Superior temporal gyrus (tissue), 1 donor: ENCODE measurements around the gene PLB1.

Source experiments
- DNase-seq: peaks from one replicate; pipeline ENCODE4 v3.0.0-alpha.2; 2016; ENCODE audit errors: extremely low spot score

Gene PLB1

DNA sequence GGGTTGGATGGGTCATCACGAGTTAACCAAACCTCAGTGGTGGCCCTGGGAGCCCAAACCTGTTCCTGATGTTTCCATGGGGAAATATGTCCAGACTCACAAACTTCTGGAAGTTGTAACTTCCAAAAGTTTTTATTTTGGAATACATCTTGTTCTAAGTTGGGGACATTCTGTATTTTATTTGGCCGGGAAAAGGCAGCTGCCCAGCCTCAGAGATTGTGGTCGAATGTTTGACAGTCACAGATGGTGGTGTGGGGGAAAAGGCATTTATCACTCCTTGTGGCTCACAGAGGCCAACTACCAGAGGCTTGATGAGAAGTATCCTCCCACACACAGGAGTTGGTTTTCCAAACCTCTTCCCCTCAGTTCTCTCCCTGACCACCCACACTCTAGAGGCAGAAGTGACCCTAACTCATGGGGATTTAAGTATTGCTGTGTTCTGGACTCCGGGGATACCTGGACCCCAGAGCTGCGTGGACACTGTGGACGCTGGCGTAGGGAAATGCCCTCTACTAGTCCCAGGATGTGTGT lies 131.1 kb downstream of the PLB1 start:
- no peak for DNase-seq

DNA sequence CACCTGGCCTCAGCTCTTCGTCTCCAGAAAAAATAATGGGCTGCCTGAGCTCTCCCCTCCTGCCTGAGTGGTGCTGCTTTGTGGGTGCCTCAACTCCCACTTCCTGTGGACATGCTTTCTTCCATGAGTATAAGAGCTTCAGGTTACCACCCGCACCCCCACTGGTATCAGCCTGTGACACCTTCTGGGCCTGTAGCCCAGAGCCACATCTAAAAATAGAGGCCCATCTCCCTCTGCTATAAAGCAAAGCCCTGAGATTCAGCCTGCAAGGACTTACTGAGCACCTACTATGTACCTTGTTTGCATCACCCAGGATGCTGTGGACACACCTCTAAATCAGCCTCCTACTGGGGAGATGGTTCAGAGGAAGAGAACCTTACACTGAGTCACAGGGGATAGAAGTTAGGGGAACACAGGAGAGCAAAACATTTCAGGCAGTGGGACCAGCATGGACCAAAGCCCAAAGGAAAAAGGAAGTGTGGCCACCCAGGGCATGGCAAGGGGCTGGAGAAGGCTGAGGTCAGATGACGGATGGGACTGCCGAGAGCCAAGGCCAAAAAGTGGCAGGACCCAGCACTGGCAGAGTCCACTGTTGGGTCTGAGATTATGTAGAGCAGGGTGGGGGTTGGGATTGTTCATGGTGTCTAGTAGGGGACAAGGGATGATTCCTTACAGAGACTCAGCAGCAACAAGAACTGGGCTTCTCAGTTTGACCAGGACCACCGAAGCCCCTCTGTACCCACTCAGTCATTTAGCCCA lies 132.0 kb downstream of the PLB1 start:
- no peak for DNase-seq

DNA sequence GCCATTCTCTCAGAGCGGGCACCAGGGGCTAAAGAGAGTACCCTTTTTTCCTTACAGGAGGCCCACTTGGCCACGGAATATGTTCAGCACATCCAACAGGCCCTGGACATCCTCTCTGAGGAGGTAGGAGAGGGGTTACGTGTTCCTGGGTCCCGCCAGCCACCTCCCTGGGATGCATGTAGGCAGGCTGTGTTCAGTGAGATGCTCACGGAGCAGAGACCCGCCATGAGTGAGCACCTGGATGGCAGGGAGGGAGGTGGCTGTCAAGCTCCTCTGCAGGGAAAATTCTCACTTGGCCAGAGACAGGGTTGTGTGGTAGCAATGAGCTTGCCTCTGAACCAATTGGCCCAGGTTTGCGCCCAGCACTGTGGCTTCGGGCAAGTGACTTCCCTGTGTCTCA lies 132.6 kb downstream of the PLB1 start:
- no peak for DNase-seq

DNA sequence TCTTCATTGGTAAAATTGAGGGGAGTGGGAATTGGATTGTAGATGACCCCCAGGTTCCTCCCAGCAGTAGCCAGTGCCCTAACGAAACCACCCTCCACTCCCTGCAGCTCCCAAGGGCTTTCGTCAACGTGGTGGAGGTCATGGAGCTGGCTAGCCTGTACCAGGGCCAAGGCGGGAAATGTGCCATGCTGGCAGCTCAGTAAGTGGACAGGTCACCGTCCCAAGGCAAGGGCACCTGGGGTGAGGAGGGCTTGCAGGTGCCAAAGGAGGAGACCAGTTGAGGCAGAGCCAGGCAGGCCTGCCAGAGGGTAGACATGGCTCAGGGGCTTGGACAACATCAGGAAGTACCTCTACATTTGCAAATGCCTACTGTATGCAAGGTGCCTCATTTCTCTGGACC lies 133.1 kb downstream of the PLB1 start:
- no peak for DNase-seq

DNA sequence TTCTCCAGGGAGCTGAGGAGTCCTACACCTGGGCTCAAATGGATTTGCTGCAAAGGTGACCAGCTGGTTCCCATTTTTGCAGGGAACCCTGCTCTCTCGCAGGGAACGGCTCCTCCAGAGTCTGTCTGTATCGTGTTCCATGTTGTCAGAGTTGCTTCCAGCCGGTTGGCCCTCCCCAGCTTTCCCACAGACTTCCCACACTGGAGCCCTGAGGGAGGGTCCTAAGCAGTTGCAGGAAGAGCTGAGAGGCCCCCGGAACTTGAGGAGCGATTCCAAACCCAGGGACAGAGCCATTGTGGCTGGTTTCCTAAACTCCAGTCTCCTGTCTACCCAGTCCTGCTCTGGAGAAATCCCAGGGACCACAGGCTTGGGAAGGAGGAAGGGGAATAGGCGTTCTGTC lies 134.1 kb downstream of the PLB1 start:
- DNase-seq = no peak

DNA sequence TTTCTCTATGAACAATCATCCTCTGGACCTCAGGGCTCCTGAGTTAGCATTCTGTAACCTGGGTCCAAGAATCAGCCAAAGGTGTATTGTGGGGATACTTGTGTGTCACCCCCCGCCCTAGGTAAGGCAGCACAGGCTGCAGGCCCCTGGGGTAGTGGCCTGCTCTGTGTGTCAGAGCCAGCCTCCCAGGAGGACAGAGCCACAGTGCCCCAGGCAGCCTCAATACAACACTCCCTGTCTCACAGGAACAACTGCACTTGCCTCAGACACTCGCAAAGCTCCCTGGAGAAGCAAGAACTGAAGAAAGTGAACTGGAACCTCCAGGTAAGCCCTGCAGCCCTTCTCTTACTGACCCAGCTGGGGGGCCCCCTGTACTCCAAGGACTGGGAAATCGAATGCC lies 134.5 kb downstream of the PLB1 start:
- no peak for DNase-seq

DNA sequence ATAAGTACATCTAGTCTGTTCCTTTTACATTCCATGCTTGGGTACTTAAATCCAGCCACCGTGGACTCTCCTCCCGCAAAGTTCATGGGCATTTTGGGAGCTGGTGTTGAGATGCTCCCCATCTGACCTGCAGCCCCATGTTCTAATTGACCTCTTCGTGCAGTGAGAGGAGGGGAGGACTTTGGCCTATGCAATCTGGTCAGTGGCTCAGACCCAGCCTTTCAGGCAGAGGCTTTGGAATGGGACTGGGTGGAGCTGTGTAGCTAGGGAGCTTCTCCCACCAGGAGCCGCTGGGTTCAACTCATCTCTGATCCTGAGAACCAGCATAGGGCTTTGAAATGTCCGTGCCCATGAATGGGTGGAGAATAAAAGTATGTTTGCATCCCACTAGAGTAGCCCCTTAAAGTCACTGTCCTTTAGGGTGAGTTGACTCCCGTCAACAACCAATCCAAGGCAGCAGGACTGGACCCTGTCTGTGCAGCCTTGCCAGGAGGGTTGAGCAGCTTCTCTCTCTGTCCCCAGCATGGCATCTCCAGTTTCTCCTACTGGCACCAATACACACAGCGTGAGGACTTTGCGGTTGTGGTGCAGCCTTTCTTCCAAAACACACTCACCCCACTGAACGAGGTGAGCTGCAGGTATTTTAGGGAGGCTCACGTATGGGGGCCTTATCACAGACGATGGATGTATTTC lies 135.8 kb downstream of the PLB1 start:
- DNase-seq = no peak

DNA sequence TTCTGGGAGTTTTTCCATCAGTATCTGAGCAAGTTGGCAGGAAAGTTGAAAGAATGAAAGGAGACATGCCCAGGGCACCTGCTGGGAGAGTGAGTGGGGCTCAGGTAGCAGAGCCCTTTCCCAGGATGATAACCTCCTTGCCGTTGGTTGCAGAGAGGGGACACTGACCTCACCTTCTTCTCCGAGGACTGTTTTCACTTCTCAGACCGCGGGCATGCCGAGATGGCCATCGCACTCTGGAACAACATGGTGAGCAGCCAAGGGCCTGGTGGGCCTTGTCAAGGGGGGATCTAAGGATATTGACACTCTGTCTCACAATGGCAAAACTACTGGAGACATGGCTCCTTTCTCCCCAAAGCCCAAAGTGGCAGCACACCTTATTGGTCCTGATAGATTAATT lies 136.9 kb downstream of the PLB1 start:
- no peak for DNase-seq

DNA sequence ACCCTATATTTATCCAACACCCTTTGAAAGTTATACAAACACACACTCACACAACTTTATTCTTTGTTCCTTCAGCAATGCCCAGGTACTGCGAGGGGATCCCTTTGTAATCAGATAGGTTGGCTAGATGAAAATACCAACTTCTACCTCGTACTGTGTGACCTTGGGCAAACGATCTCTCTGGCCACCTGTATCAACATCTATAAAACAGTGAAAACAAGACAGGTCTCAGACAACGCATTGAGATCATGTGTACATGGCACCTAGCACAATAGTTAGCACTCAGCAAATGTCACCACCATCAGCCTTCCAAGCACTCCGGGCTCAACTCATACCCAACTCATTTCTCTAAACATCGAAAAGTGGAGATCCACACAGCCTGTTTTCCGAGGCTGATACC lies 137.3 kb downstream of the PLB1 start:
- no peak for DNase-seq

DNA sequence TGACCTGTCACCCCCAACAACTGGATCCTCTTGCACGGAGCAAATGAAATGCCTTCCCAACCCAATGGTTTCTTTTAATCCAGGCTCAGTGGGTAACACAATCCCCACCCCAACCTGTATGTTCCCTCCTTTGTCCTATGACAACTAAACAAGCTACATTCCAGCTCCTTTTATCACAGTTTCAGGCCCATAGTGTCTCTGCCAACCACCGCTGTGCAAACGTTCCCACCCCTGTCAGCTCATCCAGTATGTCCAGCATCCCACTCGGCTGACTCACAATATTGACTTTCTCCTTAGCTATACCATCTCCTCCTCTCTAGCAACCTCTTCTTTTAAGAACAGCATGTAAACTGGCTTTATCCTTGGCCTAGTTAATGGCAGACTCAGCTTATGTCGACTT lies 137.9 kb downstream of the PLB1 start:
- DNase-seq = no peak

DNA sequence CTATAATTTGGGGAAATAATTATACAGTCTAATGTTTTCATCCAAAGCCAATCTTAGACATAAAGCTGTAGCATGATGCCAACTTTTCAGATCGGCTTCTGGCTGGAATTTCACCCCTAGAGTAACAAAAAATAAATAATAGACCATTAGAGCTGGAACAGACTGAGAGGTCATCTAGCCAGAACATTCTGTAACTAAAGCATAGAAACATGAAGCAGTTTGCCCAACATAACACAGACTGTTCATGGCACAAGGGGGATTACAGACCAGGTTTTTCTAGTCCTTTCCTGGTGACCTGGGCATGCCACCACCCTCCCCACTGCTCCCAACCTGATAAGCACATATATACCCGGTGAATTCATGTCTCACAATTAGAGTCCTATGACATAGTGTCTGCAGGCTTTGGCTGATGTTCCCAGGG lies 139.3 kb downstream of the PLB1 start:
- DNase-seq = no peak

DNA sequence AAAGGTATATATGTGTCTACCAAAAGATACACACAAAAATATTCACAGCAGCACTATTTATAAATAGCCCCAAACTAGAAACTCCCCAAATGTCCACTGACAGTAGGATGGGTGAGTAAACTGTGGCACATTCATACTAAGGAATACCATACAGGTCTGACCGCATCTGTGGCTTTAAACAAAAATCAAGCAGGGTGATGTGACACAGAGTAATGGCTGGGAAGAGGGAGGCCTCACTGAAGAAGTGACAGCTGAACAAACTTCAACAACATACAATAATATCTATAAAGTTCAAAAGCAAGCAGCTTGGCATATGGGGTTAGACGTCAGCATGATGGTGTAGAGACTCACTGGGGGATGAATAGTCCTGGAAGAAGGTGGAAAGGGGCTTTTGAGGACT lies 140.6 kb downstream of the PLB1 start:
- DNase-seq = no peak

DNA sequence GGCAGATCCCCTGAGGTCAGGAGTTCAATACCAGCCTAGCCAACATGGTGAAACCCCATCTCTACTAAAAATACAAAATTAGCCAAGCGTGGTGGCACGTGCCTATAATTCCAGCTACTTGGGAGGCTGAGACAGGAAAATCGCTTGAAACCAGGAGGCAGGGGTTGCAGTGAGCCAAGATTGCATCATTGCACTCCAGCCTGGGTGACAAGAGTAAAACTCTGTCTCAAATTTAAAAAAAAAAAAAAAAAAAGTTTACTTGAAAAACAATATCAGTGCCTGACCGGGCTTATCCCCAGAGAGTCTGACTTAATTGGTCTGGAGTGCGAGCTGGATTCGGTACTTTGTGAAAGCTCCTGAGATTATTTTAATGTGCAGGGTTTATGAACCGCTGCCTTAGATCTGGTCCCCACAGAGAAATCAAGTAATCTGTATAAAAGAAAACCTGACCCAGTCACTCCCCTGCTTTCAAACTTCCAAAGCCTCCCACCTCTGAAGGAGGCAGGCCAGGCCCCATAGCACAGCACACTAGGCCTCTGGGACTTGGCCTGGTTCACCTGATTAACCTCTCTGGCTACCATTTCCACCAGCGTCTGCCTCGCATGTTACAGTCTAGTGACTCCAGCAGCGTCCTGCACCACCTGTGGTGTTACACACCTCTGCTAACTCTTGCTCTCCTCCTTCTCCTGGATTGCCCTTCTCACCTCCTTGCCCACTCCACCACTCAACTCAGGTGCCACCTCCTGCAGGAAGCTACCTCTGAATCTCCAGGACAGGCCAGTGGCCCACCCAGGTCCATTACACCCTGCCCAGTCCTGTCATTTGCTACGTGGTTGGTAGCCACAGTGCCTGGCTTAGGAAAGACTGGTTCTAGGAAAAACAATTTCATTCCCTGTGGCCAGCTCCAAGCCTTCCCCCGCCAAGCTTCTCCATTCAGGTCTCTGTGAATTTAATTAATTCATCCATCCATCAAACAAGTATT lies 141.5 kb downstream of the PLB1 start:
- DNase-seq = no peak

DNA sequence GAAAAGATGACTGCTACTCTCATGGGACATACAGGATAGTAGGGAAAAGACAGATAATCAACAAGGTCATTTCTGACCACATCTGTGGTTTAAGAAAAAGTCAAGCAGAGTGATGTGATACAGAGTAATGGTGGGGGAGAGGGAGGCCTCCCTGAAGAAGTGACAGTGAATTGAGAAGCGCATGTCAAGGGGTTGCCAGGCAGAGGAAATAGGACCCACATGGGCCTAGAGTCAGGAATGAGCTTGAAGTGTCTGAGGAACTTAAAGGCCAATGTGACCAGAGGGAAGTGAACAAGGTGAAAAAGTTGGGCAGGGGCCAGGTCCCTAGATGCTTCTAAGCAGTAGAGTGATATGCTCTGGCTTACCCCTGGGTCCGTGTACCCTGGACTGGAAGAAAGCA lies 142.2 kb downstream of the PLB1 start:
- no peak for DNase-seq

DNA sequence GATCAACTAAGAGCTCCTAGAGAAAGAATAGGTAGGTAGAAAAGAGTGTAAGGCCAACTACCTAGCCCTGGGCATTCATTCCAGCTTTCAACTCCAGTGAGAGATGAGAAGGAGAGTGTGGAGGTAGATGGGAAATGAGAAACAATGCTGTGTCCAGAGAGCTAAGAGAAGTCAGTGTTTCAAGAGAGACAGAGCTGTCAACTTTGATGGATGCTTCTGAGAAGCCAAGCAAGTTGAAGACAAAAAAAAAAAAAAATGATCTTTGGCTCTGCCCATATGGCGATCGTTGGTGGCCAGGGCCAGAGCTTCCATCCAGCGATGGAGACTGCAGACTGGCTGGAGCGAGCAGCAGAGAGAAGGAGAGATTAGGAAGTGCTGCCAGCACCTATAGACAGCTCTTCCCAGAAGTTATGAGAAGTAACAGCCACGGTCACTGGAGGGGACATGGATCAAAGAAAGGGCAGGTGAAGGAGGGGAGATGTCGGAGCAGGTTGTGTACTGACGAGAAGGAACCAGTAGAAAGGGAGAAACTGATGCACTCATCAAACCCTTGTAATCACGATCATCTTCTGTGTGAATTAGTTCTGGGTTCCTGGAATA lies 143.3 kb downstream of the PLB1 start:
- DNase-seq = no peak

DNA sequence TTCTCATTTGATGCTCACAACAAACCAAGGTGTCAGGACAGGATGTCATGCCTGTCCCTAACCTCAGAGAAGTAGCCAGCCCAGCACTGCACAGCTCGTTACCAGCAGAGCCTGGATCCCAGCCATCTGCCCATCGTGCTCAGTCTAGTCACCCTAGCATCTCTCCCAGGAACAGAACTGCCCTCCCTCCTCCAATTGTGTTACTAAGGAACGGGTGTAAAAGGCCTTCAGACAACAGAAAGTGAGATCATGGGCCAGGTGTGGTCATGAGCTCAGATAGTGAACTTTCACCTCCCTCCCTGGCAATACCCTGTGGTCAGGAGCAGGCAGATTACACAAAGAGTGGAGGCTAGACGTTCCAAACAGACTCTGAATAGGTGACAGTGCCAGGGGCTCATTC lies 144.0 kb downstream of the PLB1 start:
- DNase-seq = no peak

DNA sequence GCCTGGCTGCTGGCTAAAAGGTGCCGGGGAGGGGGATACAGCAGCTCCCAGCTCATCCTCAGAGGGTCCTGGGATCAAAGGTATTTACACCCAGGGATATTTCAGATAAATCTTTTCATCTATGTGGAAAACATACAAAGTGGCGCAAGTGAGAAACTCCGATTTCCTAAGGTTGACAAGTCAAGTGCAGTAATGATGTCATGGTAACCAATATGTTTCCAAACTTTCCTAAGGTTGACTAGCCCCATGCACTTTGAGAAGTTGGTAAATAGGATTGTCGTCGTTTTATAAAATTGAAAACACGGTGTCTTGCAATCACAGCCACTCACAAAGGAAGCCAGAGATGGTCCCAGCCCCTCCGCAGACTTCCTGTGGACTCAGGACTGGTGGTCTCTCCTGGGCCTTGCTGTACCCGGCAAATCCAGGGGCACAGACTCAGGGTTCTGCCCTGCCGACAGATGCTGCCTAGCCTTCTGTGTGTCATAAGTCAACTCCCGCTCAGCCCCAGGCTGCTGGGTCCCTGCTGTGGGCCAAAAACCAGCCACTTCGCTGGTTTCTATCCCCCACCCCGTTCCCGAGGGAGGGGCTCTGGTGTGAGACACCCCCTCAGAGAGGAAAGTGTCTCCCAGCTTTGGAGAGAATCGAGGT lies 144.5 kb downstream of the PLB1 start:
- no peak for DNase-seq

DNA sequence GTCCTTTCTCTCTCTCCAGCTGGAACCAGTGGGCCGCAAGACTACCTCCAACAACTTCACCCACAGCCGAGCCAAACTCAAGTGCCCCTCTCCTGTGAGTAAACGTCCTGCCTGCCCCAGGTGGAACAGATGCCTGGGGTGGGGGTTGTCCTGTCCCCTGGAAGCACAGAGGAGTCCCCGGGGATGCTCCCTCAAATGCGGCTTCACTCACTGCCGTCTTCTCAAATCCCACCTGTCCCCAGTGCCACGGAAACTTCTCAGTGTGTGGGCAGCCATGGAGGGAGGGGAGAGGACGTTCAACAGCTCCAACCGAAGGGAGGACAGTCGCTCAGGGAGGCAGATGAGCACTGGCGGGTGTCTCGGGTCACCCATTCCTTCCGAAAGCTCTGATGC lies 145.0 kb downstream of the PLB1 start:
- no peak for DNase-seq

DNA sequence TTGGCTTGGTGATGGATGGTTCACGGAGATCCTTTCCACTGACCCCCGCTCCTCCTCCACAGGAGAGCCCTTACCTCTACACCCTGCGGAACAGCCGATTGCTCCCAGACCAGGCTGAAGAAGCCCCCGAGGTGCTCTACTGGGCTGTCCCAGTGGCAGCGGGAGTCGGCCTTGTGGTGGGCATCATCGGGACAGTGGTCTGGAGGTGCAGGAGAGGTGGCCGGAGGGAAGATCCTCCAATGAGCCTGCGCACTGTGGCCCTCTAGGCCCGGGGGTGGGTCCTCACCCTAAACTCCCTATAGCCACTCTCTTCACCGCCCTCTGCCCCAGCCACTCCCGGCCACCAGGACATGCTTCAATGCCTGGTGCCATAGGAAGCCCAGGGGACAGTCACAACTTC lies 146.9 kb downstream of the PLB1 start:
- DNase-seq = no peak

DNA sequence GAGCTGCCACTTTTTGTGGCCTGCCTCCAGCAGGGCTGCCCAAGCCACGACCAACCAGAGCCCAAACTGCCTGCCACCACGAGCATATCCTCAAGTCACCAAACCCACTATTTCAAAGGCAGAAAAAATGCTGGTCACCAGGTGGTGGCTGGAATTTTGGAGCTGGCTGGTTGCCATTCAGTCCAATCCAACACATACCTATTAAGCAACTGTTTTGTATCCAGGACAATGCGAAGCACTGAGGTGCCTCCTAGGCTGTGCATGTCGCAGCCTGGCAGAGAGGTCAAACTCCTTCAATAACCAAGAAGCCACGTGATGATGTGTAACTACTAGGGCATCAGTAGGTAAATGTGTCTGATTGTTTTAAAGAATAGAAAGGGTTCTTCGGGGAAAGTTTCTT lies 147.5 kb downstream of the PLB1 start:
- no peak for DNase-seq

DNA sequence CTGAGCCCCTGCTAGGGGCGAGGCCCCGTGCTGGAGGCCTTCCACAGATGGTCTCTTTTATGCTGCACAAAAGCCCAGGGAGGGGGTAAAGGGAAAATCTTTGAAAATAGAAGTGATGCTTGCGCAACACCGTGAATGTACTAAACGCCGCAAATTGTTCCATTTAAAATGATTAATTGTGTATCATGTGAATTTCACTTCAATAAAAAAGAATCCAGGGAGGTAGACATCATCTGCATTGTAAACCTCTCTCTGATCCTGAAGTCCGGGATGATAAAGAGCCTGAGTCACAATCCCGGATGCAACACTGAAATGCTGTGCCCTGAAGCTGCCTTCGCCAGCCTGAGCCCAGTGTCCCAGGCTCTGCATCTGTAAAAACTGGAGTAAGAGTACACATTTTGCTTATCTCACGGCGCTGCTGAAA lies 148.1 kb downstream of the PLB1 start:
- no peak for DNase-seq
